Common myeloid progenitor, CD34-positive (primary cell): ENCODE data around the gene ZNF688.
"Not testable (repeated sequence)": the region's sequence is repeated elsewhere in the genome, so short reads cannot be mapped to it uniquely, and the experiment has no call there.

Source experiments
- CTCF ChIA-PET: fragments of 350-600 bp; sonication (Branson Sonifier 250); formaldehyde crosslinking; loops from one replicate; lab custom pipeline; 2021; ENCODE audit warnings: antibody characterized with exemption; lab: Charles Lee
- POLR2A ChIA-PET: fragments of 350-600 bp; sonication (Branson Sonifier 250); formaldehyde crosslinking; loops from one replicate; lab custom pipeline; 2021; ENCODE audit warnings: antibody characterized with exemption; lab: Charles Lee
- DNase-seq, 3 donors: peaks; one replicate each; pipeline versions ENCODE4 v3.0.0 to v3.0.0-alpha.2; 2013
- H3K27ac ChIP-seq, 2 experiments: 1 replicate in 1 of 2; 2 replicates in 1 of 2; pipeline ENCODE4 v1.7.0; 2013; ENCODE audit warnings: inconsistent platforms in 2 of 2, low read length in 2 of 2, mild to moderate bottlenecking in 2 of 2, low read depth in 1 of 2, moderate library complexity in 1 of 2; ENCODE audit not compliant: severe bottlenecking in 2 of 2, insufficient read depth in 1 of 2, poor library complexity in 1 of 2
- H3K27me3 ChIP-seq, 5 experiments: replicated peaks in 2 of 5; 1 replicate in 3 of 5; 2 replicates in 2 of 5; pipeline versions ENCODE4 v1.6.1 to v1.7.0; 2013; ENCODE audit warnings: low read length in 4 of 5, mild to moderate bottlenecking in 2 of 5, moderate library complexity in 2 of 5, inconsistent platforms in 1 of 5; ENCODE audit not compliant: insufficient read depth in 5 of 5, control insufficient read depth in 4 of 5
- H3K36me3 ChIP-seq, 4 experiments: 1 replicate in 2 of 4; 2 replicates in 2 of 4; pipeline versions ENCODE4 v1.6.1 to v1.7.0; 2013; ENCODE audit warnings: low read length in 3 of 4, control low read depth in 1 of 4, mild to moderate bottlenecking in 1 of 4; ENCODE audit not compliant: control insufficient read depth in 4 of 4, insufficient read depth in 4 of 4
- H3K4me1 ChIP-seq, 4 experiments: 1 replicate in 3 of 4; 2 replicates in 1 of 4; pipeline versions ENCODE4 v1.6.1 to v1.7.1; 2013; ENCODE audit warnings: low read length in 3 of 4, mild to moderate bottlenecking in 3 of 4, control low read depth in 1 of 4, inconsistent platforms in 1 of 4, moderate library complexity in 1 of 4; ENCODE audit not compliant: control insufficient read depth in 4 of 4, insufficient read depth in 4 of 4; ENCODE audit errors: control extremely low read depth in 1 of 4
- H3K4me3 ChIP-seq, 7 experiments: 1 replicate in 4 of 7; 2 replicates in 3 of 7; pipeline versions ENCODE4 v1.5.1 to v1.7.0; 2013; ENCODE audit warnings: mild to moderate bottlenecking in 7 of 7, low read length in 6 of 7, moderate library complexity in 6 of 7, inconsistent platforms in 2 of 7, low read depth in 2 of 7, control low read depth in 1 of 7; ENCODE audit not compliant: insufficient read depth in 4 of 7, control insufficient read depth in 1 of 7; ENCODE audit errors: extremely low read depth in 1 of 7
- H3K9me3 ChIP-seq, 5 experiments: 1 replicate in 4 of 5; 2 replicates in 1 of 5; pipeline versions ENCODE4 v1.6.1 to v1.7.1; 2013; ENCODE audit warnings: low read length in 4 of 5, mild to moderate bottlenecking in 2 of 5, inconsistent platforms in 1 of 5, low read depth in 1 of 5, moderate library complexity in 1 of 5; ENCODE audit not compliant: control insufficient read depth in 4 of 5, insufficient read depth in 2 of 5; ENCODE audit errors: control extremely low read depth in 1 of 5
- WGBS: methylation state at CpG from one replicate; pipeline ENCODE4 v1.1.5; 2013; ENCODE audit not compliant: insufficient coverage; 5-methylcytosine and 5-hydroxymethylcytosine counted together

ZNF688 gene

GRCh38 chr16:30526137-30526822 is 45.2 kb downstream of the ZNF688 start, which contains the start of gene ZNF768:
Gene ZNF768 (minus strand): TSS chr16:30526566. CDS start chr16:30526413, 153 bp downstream.
- Histone ChIP-seq H3K27ac (peak within 1 kb of the TSS; percentile 87 to 88), H3K4me1 (peaks cover 6 to 32% (median 23%) of the 10 kb centered on the region in 4 experiments), H3K9me3 (no peaks in the 10 kb centered on the region), H3K4me3 (peak within 1 kb of the TSS; percentile 82 to 91 (median 83)), H3K27me3 (no peaks in the 10 kb centered on the region), H3K36me3 (peaks cover 4 to 34% (median 23%) of the 10 kb centered on the region in 4 experiments)
- DNase-seq: peak; percentile 45 to 76 (median 67)
- ChIA-PET CTCF (interaction anchor here (0.9 to 1.6 kb wide), 4 partner anchors 9 to 171 kb away, joined by 3 to 7 read pairs (median 4); partner anchors contain the start of genes ITGAL and ZNF747), POLR2A (interaction anchor here (1.5 kb wide), 1 partner anchor 9 kb away, joined by 5 read pairs; no protein-coding TSS in a partner anchor)
- WGBS: under 1% methylated on average over 39 of the region's 73 CpGs

DNA sequence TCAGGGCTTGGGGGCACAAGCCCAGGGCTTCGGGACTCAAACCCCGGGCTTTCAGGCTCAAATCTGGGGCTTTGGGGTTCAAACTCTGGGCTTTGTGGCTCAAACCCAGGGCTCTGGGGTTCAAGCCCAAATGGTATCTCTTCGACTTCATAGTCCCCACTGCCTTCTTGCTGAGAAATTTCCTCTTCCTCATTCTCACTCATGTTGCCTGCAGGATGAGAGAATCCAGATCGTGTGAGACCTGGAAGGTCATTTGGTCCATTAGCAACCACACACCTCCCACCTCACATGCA is 45.7 kb downstream of the ZNF688 start:
- peak overlapping the region; percentile 45 to 91 (median 78) for H3K4me3 ChIP-seq
- no peaks in the 10 kb centered on the region for H3K9me3 ChIP-seq
- H3K4me1 ChIP-seq: peaks cover 6 to 32% (median 23%) of the 10 kb centered on the region in 4 experiments
- H3K27me3 ChIP-seq: no peaks in the 10 kb centered on the region
- ChIA-PET CTCF (interaction anchor here (1.1 to 1.6 kb wide), 3 partner anchors 10 to 76 kb away, joined by 3 to 7 read pairs (median 5); partner anchors contain the start of genes ITGAL and ZNF747), POLR2A (no interaction called here)
- no peak for DNase-seq
- 52% methylated on average over 4 of the region's 4 CpGs for WGBS
- peak overlapping the region in 1 of 2 experiments; percentile 66 for H3K27ac ChIP-seq
- H3K36me3 ChIP-seq: peaks cover 2 to 29% (median 18%) of the 10 kb centered on the region in 4 experiments

- ChIA-PET CTCF (interaction anchor here (0.6 to 1.6 kb wide), 7 partner anchors 9 to 75 kb away, joined by 3 to 7 read pairs (median 4); partner anchors contain the start of genes ITGAL and ZNF747), POLR2A (no interaction called here)
- DNase-seq: no peak
- Histone ChIP-seq H3K4me1 (peaks cover 6 to 32% (median 23%) of the 10 kb centered on the region in 4 experiments), H3K9me3 (no peaks in the 10 kb centered on the region), H3K36me3 (peaks cover 0 to 29% (median 18%) of the 10 kb centered on the region in 4 experiments), H3K27me3 (no peaks in the 10 kb centered on the region), H3K4me3 (no peak overlapping the region), H3K27ac (no peak overlapping the region)
- 97% methylated on average over 60 of the region's 60 CpGs for WGBS
Measured at GRCh38 chr16:30524575-30525568, 46.6 kb downstream of the ZNF688 start.

DNA sequence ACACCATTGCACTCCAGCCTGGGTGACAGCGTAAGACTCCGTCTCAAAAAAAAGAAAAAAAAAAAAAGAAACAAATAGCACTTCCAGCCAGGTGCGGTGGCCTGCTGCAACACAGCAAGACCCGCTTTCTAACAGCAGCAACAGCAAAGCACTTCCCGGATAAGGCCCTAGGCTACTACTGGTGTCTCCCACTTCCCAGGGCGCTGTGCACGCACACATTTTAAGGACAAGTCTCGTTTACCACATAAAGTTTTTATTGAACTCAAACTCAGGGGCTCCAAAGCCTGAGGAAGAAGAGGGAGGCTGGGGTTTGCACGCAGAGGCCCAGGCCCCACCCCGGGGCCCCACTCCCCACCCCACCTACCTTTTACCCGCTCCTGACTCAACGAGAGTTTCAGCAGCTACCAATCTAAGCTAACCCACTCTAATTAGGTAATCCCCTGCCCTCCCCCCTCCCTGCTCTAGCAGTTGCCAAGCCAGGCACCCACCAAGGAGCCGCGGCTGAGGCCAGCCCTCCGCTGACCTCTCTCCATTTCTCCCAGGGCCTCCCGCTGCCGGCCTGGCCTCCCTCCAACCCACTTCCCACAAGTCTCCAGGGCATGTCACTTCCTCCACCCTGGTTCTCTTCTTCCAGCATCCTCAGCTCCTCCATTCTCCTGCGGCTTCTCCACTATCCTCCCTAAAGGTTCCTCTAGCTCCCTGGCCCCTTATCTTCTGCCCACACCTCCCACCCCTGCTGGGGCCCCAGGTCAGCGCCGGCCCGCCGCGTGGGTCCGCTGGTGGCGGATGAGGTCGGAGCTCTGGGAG is 47.5 kb downstream of the ZNF688 start:
- Histone ChIP-seq H3K4me3 (no peak overlapping the region), H3K9me3 (no peaks in the 10 kb centered on the region), H3K27me3 (no peaks in the 10 kb centered on the region), H3K36me3 (peaks cover 0 to 37% (median 22%) of the 10 kb centered on the region in 4 experiments), H3K27ac (no peak overlapping the region), H3K4me1 (peaks cover 6 to 28% (median 21%) of the 10 kb centered on the region in 4 experiments)
- CTCF ChIA-PET: interaction anchor here (0.6 to 1.5 kb wide), 4 partner anchors 8 to 69 kb away, joined by 3 to 4 read pairs (median 4); no protein-coding TSS in a partner anchor
- POLR2A ChIA-PET: no interaction called here
- DNase-seq: no peak
- 93% methylated on average over 18 of the region's 26 CpGs for WGBS

- H3K27me3 ChIP-seq, H3K27ac ChIP-seq, H3K9me3 ChIP-seq, POLR2A ChIA-PET, DNase-seq, CTCF ChIA-PET, H3K4me3 ChIP-seq: not testable (repeated sequence)
- 97% methylated on average over 11 of the region's 12 CpGs for WGBS
- Histone ChIP-seq H3K4me1 (peaks cover 2 to 17% (median 12%) of the 10 kb centered on the region in 4 experiments), H3K36me3 (peaks cover 0 to 46% (median 27%) of the 10 kb centered on the region in 4 experiments)
Measured at GRCh38 chr16:30522702-30523463, 48.6 kb downstream of the ZNF688 start.
